H1 (cell line): ENCODE measurements around the gene CNTN6. TPM values are rescaled to one million over a fixed set of nuclear protein-coding genes. Genes with fewer than 3 reads are reported as not detected.

Source experiments
- CTCF ChIA-PET: fragments of 300-600 bp; sonication (Branson Sonifier 250); formaldehyde crosslinking; loops from one replicate; lab custom pipeline; 2021; ENCODE audit not compliant: partially characterized antibody; lab: Charles Lee
- POLR2A ChIA-PET: fragments of 300-600 bp; sonication (Branson Sonifier 250); formaldehyde crosslinking; loops from one replicate; lab custom pipeline; 2021; ENCODE audit warnings: inconsistent platforms; ENCODE audit not compliant: partially characterized antibody; lab: Charles Lee
- DNase-seq, 2 experiments: peaks; one replicate each; pipeline versions ENCODE4 v3.0.0 to v3.0.0-alpha.2; 2010 to 2022; ENCODE audit warnings: low spot score in 2 of 2, low read depth in 1 of 2, mixed read lengths in 1 of 2
- FAIRE-seq: peaks from 2 replicates; lab custom pipeline; 2011; peaks lifted over from hg19 to GRCh38; lab: Jason Lieb, UNC
- H2AFZ ChIP-seq: 2 replicates; pipeline ENCODE4 v1.8.1; 2012; ENCODE audit warnings: low read length, inconsistent platforms
- H2AK5ac ChIP-seq: 2 replicates; pipeline ENCODE4 v1.6.1; 2013; ENCODE audit warnings: low read depth, low read length
- H2BK120ac ChIP-seq: replicated peaks from 2 replicates; pipeline ENCODE3; 2013; ENCODE audit warnings: low read depth, low read length, inconsistent platforms
- H2BK12ac ChIP-seq: 2 replicates; pipeline ENCODE4 v1.6.1; 2013; ENCODE audit warnings: low read depth, low read length
- H2BK15ac ChIP-seq: 2 replicates; pipeline ENCODE4 v1.6.1; 2013; ENCODE audit warnings: low read length
- H2BK20ac ChIP-seq: 2 replicates; pipeline ENCODE4 v1.6.1; 2013; ENCODE audit warnings: low read length
- H2BK5ac ChIP-seq: 2 replicates; pipeline ENCODE4 v1.6.1; 2013; ENCODE audit warnings: low read depth, low read length
- H3K14ac ChIP-seq: 2 replicates; pipeline ENCODE4 v1.6.1; 2013; ENCODE audit warnings: inconsistent platforms; ENCODE audit not compliant: insufficient read length
- H3K18ac ChIP-seq: 2 replicates; pipeline ENCODE4 v1.6.1; 2013; ENCODE audit warnings: low read length; ENCODE audit errors: extremely low read depth
- H3K23ac ChIP-seq: 2 replicates; pipeline ENCODE4 v1.6.1; 2013; ENCODE audit warnings: inconsistent platforms; ENCODE audit not compliant: insufficient read length
- H3K23me2 ChIP-seq: 2 replicates; pipeline ENCODE4 v1.6.1; 2013; ENCODE audit warnings: low read depth, low read length
- H3K27ac ChIP-seq: 2 replicates; pipeline ENCODE4 v1.6.1; 2011; ENCODE audit warnings: low read depth, low read length, inconsistent platforms
- H3K27me3 ChIP-seq, 4 experiments: replicated peaks in 1 of 4; 1 replicate in 1 of 4; 2 replicates in 3 of 4; pipeline versions ENCODE4 v1.6.1 to v1.8.1; 2011 to 2013; ENCODE audit warnings: low read length in 3 of 4, mild to moderate bottlenecking in 3 of 4, inconsistent platforms in 2 of 4, mixed read lengths in 2 of 4, moderate library complexity in 1 of 4; ENCODE audit not compliant: control insufficient read depth in 3 of 4, insufficient read depth in 3 of 4; ENCODE audit errors: extremely low read depth in 1 of 4
- H3K36me3 ChIP-seq, 4 experiments: 2 replicates each; pipeline versions ENCODE4 v1.6.1 to v1.8.1; 2011 to 2013; ENCODE audit warnings: mild to moderate bottlenecking in 4 of 4, low read length in 3 of 4, moderate library complexity in 2 of 4, control low read depth in 1 of 4, inconsistent platforms in 1 of 4; ENCODE audit not compliant: insufficient read depth in 4 of 4, control insufficient read depth in 2 of 4
- H3K4ac ChIP-seq: replicated peaks from 2 replicates; pipeline ENCODE3; 2013; ENCODE audit warnings: low read length, low read depth, mixed read lengths, inconsistent platforms; ENCODE audit not compliant: insufficient read length
- H3K4me1 ChIP-seq, 4 experiments: replicated peaks in 1 of 4; 1 replicate in 1 of 4; 2 replicates in 3 of 4; pipeline versions ENCODE4 v1.6.1 to v1.8.1; 2011 to 2013; ENCODE audit warnings: low read length in 3 of 4, inconsistent platforms in 2 of 4, mixed read lengths in 1 of 4; ENCODE audit not compliant: insufficient read depth in 4 of 4, control insufficient read depth in 3 of 4
- H3K4me2 ChIP-seq, 2 experiments: 2 replicates each; pipeline versions ENCODE4 v1.6.1 to v1.8.1; 2011 to 2013; ENCODE audit warnings: low read depth in 2 of 2, low read length in 2 of 2, control low read depth in 1 of 2, inconsistent platforms in 1 of 2, mild to moderate bottlenecking in 1 of 2; ENCODE audit not compliant: insufficient read depth in 1 of 2
- H3K4me3 ChIP-seq, 4 experiments: fragments of 200-600, 300-600 bp in 1 of 4; sonication (generic), shearing (Covaris generic), sonication (Bioruptor Twin) in 1 of 4; 2 replicates each; pipeline versions ENCODE4 v1.5.1 to v1.8.1; 2011 to 2016; ENCODE audit warnings: low read length in 4 of 4, low read depth in 3 of 4, control low read depth in 2 of 4, inconsistent platforms in 2 of 4, mild to moderate bottlenecking in 2 of 4, mixed read lengths in 1 of 4, moderate library complexity in 1 of 4; ENCODE audit not compliant: insufficient read depth in 2 of 4; ENCODE audit errors: extremely low read depth in 1 of 4
- H3K56ac ChIP-seq: replicated peaks from 2 replicates; pipeline ENCODE3; 2013; ENCODE audit warnings: low read depth, mild to moderate bottlenecking, mixed read lengths, low read length, inconsistent platforms; ENCODE audit not compliant: insufficient read length
- H3K79me1 ChIP-seq: 2 replicates; pipeline ENCODE4 v1.6.1; 2013; ENCODE audit warnings: low read depth, low read length, control low read depth
- H3K79me2 ChIP-seq, 2 experiments: 2 replicates each; pipeline versions ENCODE4 v1.6.1 to v1.8.1; 2012 to 2013; ENCODE audit warnings: low read length in 2 of 2, mild to moderate bottlenecking in 2 of 2, inconsistent platforms in 1 of 2; ENCODE audit not compliant: insufficient read depth in 2 of 2, control insufficient read depth in 1 of 2
- H3K9ac ChIP-seq, 4 experiments: replicated peaks in 1 of 4; 1 replicate in 1 of 4; 2 replicates in 3 of 4; pipeline versions ENCODE4 v1.6.1 to v1.8.1; 2011 to 2013; ENCODE audit warnings: low read depth in 3 of 4, low read length in 3 of 4, control low read depth in 2 of 4, mild to moderate bottlenecking in 2 of 4, moderate library complexity in 2 of 4, inconsistent platforms in 1 of 4; ENCODE audit errors: extremely low read depth in 1 of 4
- H3K9me3 ChIP-seq, 2 experiments: 2 replicates each; pipeline versions ENCODE4 v1.6.1 to v1.8.1; 2012 to 2013; ENCODE audit warnings: mild to moderate bottlenecking in 2 of 2, moderate library complexity in 2 of 2, control low read depth in 1 of 2, inconsistent platforms in 1 of 2, low read depth in 1 of 2, low read length in 1 of 2, mixed read lengths in 1 of 2; ENCODE audit not compliant: insufficient read depth in 2 of 2
- H4K20me1 ChIP-seq, 2 experiments: replicated peaks in 1 of 2; 2 replicates each; pipeline versions ENCODE3 to v1.8.1; 2011 to 2013; ENCODE audit warnings: inconsistent platforms in 2 of 2, low read length in 2 of 2, mild to moderate bottlenecking in 1 of 2; ENCODE audit not compliant: insufficient read depth in 2 of 2, control insufficient read depth in 1 of 2
- H4K5ac ChIP-seq: 2 replicates; pipeline ENCODE4 v1.6.1; 2013; ENCODE audit warnings: low read length, low read depth, mixed read lengths, inconsistent platforms; ENCODE audit not compliant: insufficient read length
- H4K8ac ChIP-seq: 2 replicates; pipeline ENCODE4 v1.8.0; 2013; ENCODE audit warnings: mild to moderate bottlenecking, moderate library complexity, low read length, inconsistent platforms; ENCODE audit not compliant: insufficient read depth; ENCODE audit errors: extremely low read depth
- H4K91ac ChIP-seq: replicated peaks from 2 replicates; pipeline ENCODE3; 2013; ENCODE audit warnings: low read length, mixed read lengths, inconsistent platforms; ENCODE audit not compliant: insufficient read length
- ATF2 ChIP-seq: IDR thresholded peaks from 2 replicates; pipeline ENCODE4 v1.6.1; 2012; ENCODE audit warnings: low read length, inconsistent platforms
- CHD2 ChIP-seq: IDR thresholded peaks from 2 replicates; pipeline ENCODE4 v1.6.1; 2012; ENCODE audit warnings: low read length, improper control_type of control experiment
- E2F6 ChIP-seq: IDR thresholded peaks from 2 replicates; pipeline ENCODE4 v1.6.1; 2012; ENCODE audit warnings: inconsistent platforms
- JUND ChIP-seq: IDR thresholded peaks from 2 replicates; pipeline ENCODE4 v1.6.1; 2011; ENCODE audit warnings: mild to moderate bottlenecking, improper control_type of control experiment, low read length
- POLR2A ChIP-seq, 2 experiments: IDR thresholded peaks; 1 replicate in 1 of 2; 2 replicates in 1 of 2; pipeline ENCODE4 v1.6.1; 2011; ENCODE audit warnings: low read depth in 2 of 2, low read length in 2 of 2, mild to moderate bottlenecking in 2 of 2; ENCODE audit errors: control extremely low read depth in 1 of 2
- TBP ChIP-seq: IDR thresholded peaks from 2 replicates; pipeline ENCODE4 v1.6.1; 2011; ENCODE audit warnings: low read depth, low read length, improper control_type of control experiment
- TEAD4 ChIP-seq: IDR thresholded peaks from 2 replicates; pipeline ENCODE4 v1.6.1; 2012; ENCODE audit warnings: low read depth, low read length, inconsistent platforms, mixed read lengths
- WGBS, 2 experiments: shearing (Covaris generic) in 1 of 2; methylation state at CpG; one replicate each; pipeline versions ENCODE4 v1.1.6 to v1.1.7; 2013 to 2015; ENCODE audit warnings: low lambda C conversion rate in 2 of 2, mixed read lengths in 2 of 2, inconsistent platforms in 1 of 2, low coverage in 1 of 2, missing lambda C conversion rate in 1 of 2; ENCODE audit not compliant: insufficient replicate concordance in 2 of 2, insufficient coverage in 1 of 2, insufficient read length in 1 of 2; ENCODE audit errors: extremely low coverage in 1 of 2, missing lambda C conversion rate in 1 of 2; 5-methylcytosine and 5-hydroxymethylcytosine counted together
- polyA plus RNA-seq, 7 experiments: library from polyadenylated mRNA; depleted of rRNA in 3 of 7; stranded (reverse) in 5 of 7; unstranded in 2 of 7; fragments of >200 nt in 5 of 7; fragments of 200-250 nt in 2 of 7; gene quantifications; 1 replicate in 5 of 7; 2 replicates in 1 of 7; 4 replicates in 1 of 7; pipeline versions ENCODE4 v1.2.1 to v1.2.3, GENCODE V29; 2011 to 2013; ENCODE audit warnings: missing spikeins in 2 of 7, mixed read lengths in 2 of 7
- total RNA-seq: library from RNA; stranded (reverse); fragmentation: NEBNext Ultra II Directional; extraction: Animal tissue kit (Norgen Biotek cat#: 25700); gene quantifications from 2 replicates; pipeline ENCODE4 v1.2.1, GENCODE V29; 2021

CNTN6 gene
- total and polyA plus RNA-seq, 2 of the 8 experiments (the other 6 are each of a cell fraction or from before 2014, with no cell fraction given): not detected

- Histone ChIP-seq H4K91ac (no peak overlapping the region), H3K14ac (no peak overlapping the region), H3K27me3 (no peaks in the 10 kb centered on the region), H2BK120ac (no peak overlapping the region), H3K23ac (no peak overlapping the region), H3K18ac (no peak overlapping the region), H3K79me2 (no peaks in the 10 kb centered on the region), H3K4ac (no peak overlapping the region), H4K8ac (no peak overlapping the region), H3K4me2 (no peak overlapping the region), H4K5ac (no peak overlapping the region), H3K4me1 (0 out of 7 replicates have a peak, but pooled peaks cover 0 to 2% (median under 1%) of the 10 kb centered on the region in 4 experiments), H2AK5ac (no peak overlapping the region), H2AFZ (no peak overlapping the region), H3K9ac (no peak overlapping the region), H3K56ac (no peak overlapping the region), H2BK5ac (no peak overlapping the region), H2BK15ac (no peak overlapping the region), H3K9me3 (no peaks in the 10 kb centered on the region), H3K79me1 (no peaks in the 10 kb centered on the region), H3K4me3 (no peak overlapping the region), H4K20me1 (no peaks in the 10 kb centered on the region), H2BK12ac (0 out of 2 replicates have a peak overlapping the region, but pooled peaks have one; percentile 17), H3K36me3 (no peaks in the 10 kb centered on the region; a peak in 1 of 8 replicates), H2BK20ac (no peak overlapping the region), H3K23me2 (no peaks in the 10 kb centered on the region), H3K27ac (no peak overlapping the region)
- FAIRE-seq (no peak), DNase-seq (no peak)
- POLR2A ChIA-PET: no interaction called here
- TF ChIP-seq TBP (no peak), E2F6 (no peak), JUND (no peak), CHD2 (no peak), ATF2 (no peak), TEAD4 (no peak), POLR2A (IDR thresholded peaks at IDR 0.05; ENCODE audit: control extremely low read depth in 1 of 2, low read depth in 2 of 2, low read length in 2 of 2) (no peak)
- CTCF ChIA-PET: interaction anchor here (0.6 to 1.9 kb wide), 4 partner anchors 15 to 839 kb away, joined by 3 to 4 read pairs (median 4); no protein-coding TSS in a partner anchor
- 85% methylated on average over 8 of the region's 8 CpGs; no CpG with 5 or more reads in 1 of the 2 experiments for WGBS, 2 experiments
These were observed 142.8 kb downstream of the CNTN6 start for GRCh38 chr3:1235526-1236120.
